Ishikawa (cell line): ENCODE results near the gene RBMS1.

Experiments used
- CEBPB ChIP-seq: IDR thresholded peaks from 2 replicates; pipeline ENCODE4 v1.6.1; 2012
- CREB1 ChIP-seq: IDR thresholded peaks from 2 replicates; pipeline ENCODE4 v1.6.1; 2012; ENCODE audit warnings: low read depth
- EP300 ChIP-seq: IDR thresholded peaks from 2 replicates; pipeline ENCODE4 v1.6.1; 2012; ENCODE audit warnings: borderline replicate concordance
- FOXM1 ChIP-seq: IDR thresholded peaks from 2 replicates; pipeline ENCODE4 v1.6.1; 2012; ENCODE audit warnings: low read depth, borderline replicate concordance
- RAD21 ChIP-seq: IDR thresholded peaks from 2 replicates; pipeline ENCODE4 v1.6.1; 2012; ENCODE audit warnings: low read depth
- TAF1 ChIP-seq: IDR thresholded peaks from 2 replicates; pipeline ENCODE4 v1.6.1; 2012; ENCODE audit warnings: low read depth, mild to moderate bottlenecking
- TEAD4 ChIP-seq: IDR thresholded peaks from 2 replicates; pipeline ENCODE4 v1.6.1; 2012
- YY1 ChIP-seq: IDR thresholded peaks from 2 replicates; pipeline ENCODE4 v1.6.1; 2012; ENCODE audit warnings: low read depth
- ZBTB7A ChIP-seq: IDR thresholded peaks from 2 replicates; pipeline ENCODE4 v1.6.1; 2012; ENCODE audit warnings: low read depth
- TF ChIP-seq, protein P1 (sequence below): IDR thresholded peaks from 2 replicates; pipeline ENCODE4 v1.6.1; 2012; ENCODE audit warnings: low read depth, mild to moderate bottlenecking
- TF ChIP-seq, protein P2 (sequence below): IDR thresholded peaks from 2 replicates; pipeline ENCODE4 v1.6.1; 2012

DNA sequence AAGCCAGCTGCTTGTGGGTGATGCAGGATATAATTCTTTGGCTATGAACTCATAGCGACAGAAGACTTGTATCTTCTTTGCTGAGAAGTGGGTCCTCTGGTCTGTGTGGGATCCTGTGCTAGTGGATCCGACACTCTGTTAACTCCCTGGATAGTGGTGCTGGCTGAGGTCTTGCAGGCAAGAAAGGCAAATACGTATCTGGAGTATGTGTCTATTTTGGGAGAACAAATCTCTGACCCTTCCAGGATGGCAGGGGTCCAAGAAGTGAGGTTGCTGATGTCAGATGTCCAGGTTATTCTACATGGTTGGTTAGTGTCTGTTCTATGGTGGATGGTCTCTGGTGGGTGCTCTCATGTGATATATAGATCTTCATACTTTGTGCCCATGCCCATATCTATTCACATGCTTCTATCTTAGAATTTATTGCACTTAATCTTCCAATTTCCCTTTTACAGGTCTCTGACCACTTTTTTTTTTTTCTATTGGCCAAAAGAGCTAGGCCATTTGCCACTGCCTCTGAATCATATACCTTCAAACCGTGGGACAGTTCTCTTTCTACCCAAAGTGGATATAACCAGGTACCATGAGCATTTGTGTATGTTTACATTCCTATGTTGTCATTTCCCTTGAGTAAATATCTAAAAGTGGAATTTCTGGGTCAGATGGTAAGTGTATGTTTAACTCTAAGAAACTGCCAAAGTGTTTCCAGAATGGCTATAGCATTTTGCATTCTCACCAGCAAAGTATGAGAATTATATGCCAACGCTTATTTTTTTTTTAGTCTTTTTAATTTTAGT, 45.1 kb upstream of the RBMS1 start:
- TF ChIP-seq CEBPB (no peak), TEAD4 (no peak), TAF1 (no peak), FOXM1 (no peak), YY1 (no peak), EP300 (no peak), ZBTB7A (no peak), RAD21 (no peak), CREB1 (no peak)
- TF ChIP-seq, protein P1, sequence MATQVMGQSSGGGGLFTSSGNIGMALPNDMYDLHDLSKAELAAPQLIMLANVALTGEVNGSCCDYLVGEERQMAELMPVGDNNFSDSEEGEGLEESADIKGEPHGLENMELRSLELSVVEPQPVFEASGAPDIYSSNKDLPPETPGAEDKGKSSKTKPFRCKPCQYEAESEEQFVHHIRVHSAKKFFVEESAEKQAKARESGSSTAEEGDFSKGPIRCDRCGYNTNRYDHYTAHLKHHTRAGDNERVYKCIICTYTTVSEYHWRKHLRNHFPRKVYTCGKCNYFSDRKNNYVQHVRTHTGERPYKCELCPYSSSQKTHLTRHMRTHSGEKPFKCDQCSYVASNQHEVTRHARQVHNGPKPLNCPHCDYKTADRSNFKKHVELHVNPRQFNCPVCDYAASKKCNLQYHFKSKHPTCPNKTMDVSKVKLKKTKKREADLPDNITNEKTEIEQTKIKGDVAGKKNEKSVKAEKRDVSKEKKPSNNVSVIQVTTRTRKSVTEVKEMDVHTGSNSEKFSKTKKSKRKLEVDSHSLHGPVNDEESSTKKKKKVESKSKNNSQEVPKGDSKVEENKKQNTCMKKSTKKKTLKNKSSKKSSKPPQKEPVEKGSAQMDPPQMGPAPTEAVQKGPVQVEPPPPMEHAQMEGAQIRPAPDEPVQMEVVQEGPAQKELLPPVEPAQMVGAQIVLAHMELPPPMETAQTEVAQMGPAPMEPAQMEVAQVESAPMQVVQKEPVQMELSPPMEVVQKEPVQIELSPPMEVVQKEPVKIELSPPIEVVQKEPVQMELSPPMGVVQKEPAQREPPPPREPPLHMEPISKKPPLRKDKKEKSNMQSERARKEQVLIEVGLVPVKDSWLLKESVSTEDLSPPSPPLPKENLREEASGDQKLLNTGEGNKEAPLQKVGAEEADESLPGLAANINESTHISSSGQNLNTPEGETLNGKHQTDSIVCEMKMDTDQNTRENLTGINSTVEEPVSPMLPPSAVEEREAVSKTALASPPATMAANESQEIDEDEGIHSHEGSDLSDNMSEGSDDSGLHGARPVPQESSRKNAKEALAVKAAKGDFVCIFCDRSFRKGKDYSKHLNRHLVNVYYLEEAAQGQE: no peak
- TF ChIP-seq, protein P2, sequence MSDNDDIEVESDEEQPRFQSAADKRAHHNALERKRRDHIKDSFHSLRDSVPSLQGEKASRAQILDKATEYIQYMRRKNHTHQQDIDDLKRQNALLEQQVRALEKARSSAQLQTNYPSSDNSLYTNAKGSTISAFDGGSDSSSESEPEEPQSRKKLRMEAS: no peak
